HepG2 (cell line): Measurements from ENCODE around the gene MARCHF5. TPM values are rescaled to one million over a fixed set of nuclear protein-coding genes. Genes with fewer than 3 reads are reported as not detected.
A peak's percentile ranks its signal among the peaks of the same experiment; 100 is the strongest.

ENCODE experiments used
- BHLHE40 ChIP-seq: IDR thresholded peaks from 2 replicates; pipeline ENCODE4 v1.6.1; 2011; ENCODE audit warnings: low read length, improper control_type of control experiment
- CHD2 ChIP-seq: IDR thresholded peaks from 2 replicates; pipeline ENCODE4 v1.6.1; 2011; ENCODE audit warnings: low read depth, low read length, improper control_type of control experiment
- CREBL2 ChIP-seq: sonication (generic); formaldehyde crosslinking; IDR thresholded peaks from 2 replicates; pipeline ENCODE4 v1.8.1; 2023; ENCODE audit warnings: missing genetic modification reagents, mild to moderate bottlenecking, borderline replicate concordance
- EZH2 ChIP-seq: conservative IDR thresholded peaks from 2 replicates; pipeline ENCODE4 v1.6.1; 2012; ENCODE audit warnings: mild to moderate bottlenecking, low read depth, low read length, moderate library complexity
- GATA4 ChIP-seq: sonication (generic); IDR thresholded peaks from 2 replicates; pipeline ENCODE4 v1.6.1; 2016; ENCODE audit warnings: antibody characterized with exemption, low read depth, borderline replicate concordance
- HNRNPLL ChIP-seq: fragments of 200-400 bp; formaldehyde crosslinking; IDR thresholded peaks from 2 replicates; pipeline ENCODE4 v1.6.1; 2017; ENCODE audit warnings: mild to moderate bottlenecking, low read depth, low read length; ENCODE audit not compliant: poor library complexity, severe bottlenecking
- ISX ChIP-seq: sonication (generic); formaldehyde crosslinking; conservative IDR thresholded peaks from 2 replicates; pipeline ENCODE4 v1.5.0; 2020; ENCODE audit warnings: missing genetic modification reagents
- PPARG ChIP-seq: conservative IDR thresholded peaks from 2 replicates; pipeline ENCODE4 v1.6.1; 2016; ENCODE audit warnings: missing biosample characterization, missing genetic modification reagents
- PREB ChIP-seq: sonication (generic); formaldehyde crosslinking; IDR thresholded peaks from 2 replicates; pipeline ENCODE4 v1.4.0; 2020; ENCODE audit warnings: missing genetic modification reagents
- RFX1 ChIP-seq: fragments of 450-650 bp; IDR thresholded peaks from 2 replicates; pipeline ENCODE4 v1.6.1; 2017
- SIN3B ChIP-seq: fragments of 150-350 bp; IDR thresholded peaks from 2 replicates; pipeline ENCODE4 v1.6.1; 2014; ENCODE audit warnings: low read length
- SOX13 ChIP-seq, 3 experiments: fragments of 450-650 bp in 1 of 3; sonication (generic) in 1 of 3; formaldehyde crosslinking in 1 of 3; IDR thresholded peaks in 2 of 3; conservative IDR thresholded peaks in 1 of 3; 2 replicates each; pipeline versions ENCODE4 v1.5.0 to v1.6.1; 2016 to 2020; ENCODE audit warnings: antibody characterized with exemption in 1 of 3, mild to moderate bottlenecking in 1 of 3, missing compliant biosample characterization in 1 of 3, missing genetic modification reagents in 1 of 3, moderate library complexity in 1 of 3
- TIGD3 ChIP-seq: sonication (generic); formaldehyde crosslinking; IDR thresholded peaks from 2 replicates; pipeline ENCODE4 v1.5.1; 2020; ENCODE audit warnings: mild to moderate bottlenecking, missing genetic modification reagents, borderline replicate concordance
- ZIK1 ChIP-seq: sonication (generic); formaldehyde crosslinking; IDR thresholded peaks from 2 replicates; pipeline ENCODE4 v1.5.0; 2020; ENCODE audit warnings: mild to moderate bottlenecking, low read depth, missing genetic modification reagents, borderline replicate concordance
- ZNF383 ChIP-seq: sonication (generic); formaldehyde crosslinking; IDR thresholded peaks from 2 replicates; pipeline ENCODE4 v1.4.0; 2020; ENCODE audit warnings: missing genetic modification reagents, mild to moderate bottlenecking, borderline replicate concordance
- ZNF580 ChIP-seq: IDR thresholded peaks from 2 replicates; pipeline ENCODE4 v1.6.1; 2016; ENCODE audit warnings: low read depth, borderline replicate concordance
- ZNF616 ChIP-seq: sonication (generic); formaldehyde crosslinking; IDR thresholded peaks from 2 replicates; pipeline ENCODE4 v1.5.0; 2020; ENCODE audit warnings: low read depth, mild to moderate bottlenecking, missing genetic modification reagents
- ZNF790 ChIP-seq: sonication (generic); formaldehyde crosslinking; IDR thresholded peaks from 2 replicates; pipeline ENCODE4 v1.8.0; 2022; ENCODE audit warnings: missing genetic modification reagents, mild to moderate bottlenecking, borderline replicate concordance
- ZNF850 ChIP-seq: sonication (generic); formaldehyde crosslinking; conservative IDR thresholded peaks from 2 replicates; pipeline ENCODE4 v1.9.0; 2021; ENCODE audit warnings: mild to moderate bottlenecking, missing genetic modification reagents
- polyA plus RNA-seq, 8 experiments: library from polyadenylated mRNA; depleted of rRNA in 3 of 8; stranded (reverse) in 7 of 8; unstranded in 1 of 8; fragments of >200 nt; fragmentation: Illumina TruSeq in 4 of 8; extraction: Trizol in 4 of 8; gene quantifications; 2 replicates each; pipeline versions ENCODE4 v1.2.1 to v1.2.3, GENCODE V29; 2011 to 2016; ENCODE audit warnings: low read depth in 4 of 8, missing spikeins in 1 of 8, mixed read lengths in 1 of 8; ENCODE audit not compliant: insufficient read depth in 1 of 8
- total RNA-seq, 5 experiments: library from RNA; depleted of rRNA; stranded (reverse); fragments of >200 nt; fragmentation: Illumina TruSeq; extraction: Trizol; gene quantifications; 2 replicates each; pipeline ENCODE4 v1.2.3, GENCODE V29; 2016; ENCODE audit warnings: low read depth in 1 of 5
- TF ChIP-seq, protein P1 (sequence below): IDR thresholded peaks from 2 replicates; pipeline ENCODE4 v1.6.1; 2016; ENCODE audit warnings: low read depth, missing genetic modification reagents, missing compliant biosample characterization

The MARCHF5 gene
- total and polyA plus RNA-seq, 2 of the 13 experiments (the other 11 are each of a cell fraction or from before 2014, with no cell fraction given) = 19.4 to 21.0 TPM

DNA sequence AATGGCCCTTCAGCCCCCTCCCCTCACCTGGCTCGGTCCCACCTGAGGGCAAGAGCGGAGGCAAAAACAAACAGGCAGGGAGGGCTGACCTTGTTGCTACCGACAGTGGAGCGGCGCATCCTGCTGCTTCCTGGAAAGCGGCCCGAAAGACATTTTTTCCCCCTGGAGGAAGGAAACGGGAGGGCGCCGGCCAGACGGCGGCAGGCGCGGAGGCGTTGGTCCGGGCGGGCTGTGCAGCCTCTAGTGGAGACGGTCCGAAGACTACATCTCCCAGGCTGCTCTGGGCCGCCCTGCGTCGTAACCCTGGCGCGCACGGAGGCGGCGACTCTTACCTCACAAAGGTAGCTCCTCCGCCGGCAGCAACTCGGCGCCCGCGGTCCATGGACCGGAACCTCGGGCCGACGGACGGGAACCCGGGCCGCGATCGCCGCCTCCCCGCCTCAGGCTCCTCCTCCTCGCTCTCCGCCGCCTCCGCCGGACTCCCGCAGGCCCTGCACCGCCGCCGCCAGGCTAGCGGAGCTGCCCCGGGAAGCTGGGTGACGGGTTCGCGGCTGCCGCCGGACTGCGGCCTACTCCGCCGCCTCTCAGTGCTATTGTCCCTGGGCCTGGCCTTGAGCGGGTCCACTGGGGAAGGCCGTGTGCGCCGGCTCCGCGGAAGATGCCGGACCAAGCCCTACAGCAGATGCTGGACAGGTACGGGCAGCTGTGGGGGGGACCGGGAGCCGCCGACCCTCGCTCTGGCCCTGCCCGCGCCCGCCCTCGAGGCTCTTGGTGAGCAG lies at the start of gene MARCHF5, which contains the start of gene CPEB3 (continued):
- TF ChIP-seq, protein P1, sequence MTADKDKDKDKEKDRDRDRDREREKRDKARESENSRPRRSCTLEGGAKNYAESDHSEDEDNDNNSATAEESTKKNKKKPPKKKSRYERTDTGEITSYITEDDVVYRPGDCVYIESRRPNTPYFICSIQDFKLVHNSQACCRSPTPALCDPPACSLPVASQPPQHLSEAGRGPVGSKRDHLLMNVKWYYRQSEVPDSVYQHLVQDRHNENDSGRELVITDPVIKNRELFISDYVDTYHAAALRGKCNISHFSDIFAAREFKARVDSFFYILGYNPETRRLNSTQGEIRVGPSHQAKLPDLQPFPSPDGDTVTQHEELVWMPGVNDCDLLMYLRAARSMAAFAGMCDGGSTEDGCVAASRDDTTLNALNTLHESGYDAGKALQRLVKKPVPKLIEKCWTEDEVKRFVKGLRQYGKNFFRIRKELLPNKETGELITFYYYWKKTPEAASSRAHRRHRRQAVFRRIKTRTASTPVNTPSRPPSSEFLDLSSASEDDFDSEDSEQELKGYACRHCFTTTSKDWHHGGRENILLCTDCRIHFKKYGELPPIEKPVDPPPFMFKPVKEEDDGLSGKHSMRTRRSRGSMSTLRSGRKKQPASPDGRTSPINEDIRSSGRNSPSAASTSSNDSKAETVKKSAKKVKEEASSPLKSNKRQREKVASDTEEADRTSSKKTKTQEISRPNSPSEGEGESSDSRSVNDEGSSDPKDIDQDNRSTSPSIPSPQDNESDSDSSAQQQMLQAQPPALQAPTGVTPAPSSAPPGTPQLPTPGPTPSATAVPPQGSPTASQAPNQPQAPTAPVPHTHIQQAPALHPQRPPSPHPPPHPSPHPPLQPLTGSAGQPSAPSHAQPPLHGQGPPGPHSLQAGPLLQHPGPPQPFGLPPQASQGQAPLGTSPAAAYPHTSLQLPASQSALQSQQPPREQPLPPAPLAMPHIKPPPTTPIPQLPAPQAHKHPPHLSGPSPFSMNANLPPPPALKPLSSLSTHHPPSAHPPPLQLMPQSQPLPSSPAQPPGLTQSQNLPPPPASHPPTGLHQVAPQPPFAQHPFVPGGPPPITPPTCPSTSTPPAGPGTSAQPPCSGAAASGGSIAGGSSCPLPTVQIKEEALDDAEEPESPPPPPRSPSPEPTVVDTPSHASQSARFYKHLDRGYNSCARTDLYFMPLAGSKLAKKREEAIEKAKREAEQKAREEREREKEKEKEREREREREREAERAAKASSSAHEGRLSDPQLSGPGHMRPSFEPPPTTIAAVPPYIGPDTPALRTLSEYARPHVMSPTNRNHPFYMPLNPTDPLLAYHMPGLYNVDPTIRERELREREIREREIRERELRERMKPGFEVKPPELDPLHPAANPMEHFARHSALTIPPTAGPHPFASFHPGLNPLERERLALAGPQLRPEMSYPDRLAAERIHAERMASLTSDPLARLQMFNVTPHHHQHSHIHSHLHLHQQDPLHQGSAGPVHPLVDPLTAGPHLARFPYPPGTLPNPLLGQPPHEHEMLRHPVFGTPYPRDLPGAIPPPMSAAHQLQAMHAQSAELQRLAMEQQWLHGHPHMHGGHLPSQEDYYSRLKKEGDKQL (CRISPR knock-in tag) = no peak
- no peak for TF ChIP-seq ZNF616 (CRISPR knock-in tag)
- TF ChIP-seq CREBL2 = no peak
- TF ChIP-seq BHLHE40 = 0 out of 2 replicates have a peak, but pooled peaks have one; percentile 17
- peak; percentile 31; the same call in 1 of the 2 replicates for TF ChIP-seq GATA4
- 0 out of 2 replicates have a peak, but pooled peaks have one; percentile 69 for TF ChIP-seq ZNF383 (CRISPR knock-in tag)
- TF ChIP-seq HNRNPLL = peak; percentile 91
- TF ChIP-seq RFX1 = no peak
- TF ChIP-seq SIN3B = no peak
- TF ChIP-seq CHD2 = 0 out of 2 replicates have a peak, but pooled peaks have one; percentile 45
- peak; percentile 91 for TF ChIP-seq ZNF580 (CRISPR knock-in tag)
- TF ChIP-seq SOX13 (IDR thresholded peaks at IDR 0.05) = no peak; the same call in 1 of the 2 replicates
- TF ChIP-seq SOX13 (CRISPR knock-in tag; conservative IDR thresholded peaks at IDR 0.05 in 1 of 2, IDR thresholded peaks at IDR 0.05 in 1 of 2) = peak in 1 of 2 experiments; percentile 46; a peak in 2 of 4 replicates
- no peak for TF ChIP-seq TIGD3 (CRISPR knock-in tag)
- TF ChIP-seq ISX (CRISPR knock-in tag) = no peak
- TF ChIP-seq PPARG (CRISPR knock-in tag) = no peak
- TF ChIP-seq ZNF790 = no peak
- peak; percentile 73; the same call in 1 of the 2 replicates for TF ChIP-seq PREB (CRISPR knock-in tag)
- no peak for TF ChIP-seq EZH2
- 0 out of 2 replicates have a peak, but pooled peaks have one; percentile 77 for TF ChIP-seq ZNF850 (CRISPR knock-in tag)
- TF ChIP-seq ZIK1 (CRISPR knock-in tag) = no peak; the same call in none of the 2 replicates
